Endothelial cell of umbilical vein (primary cell): ENCODE data around the gene KLHL30. TPM values are rescaled to one million over a fixed set of nuclear protein-coding genes. Genes with fewer than 3 reads are reported as not detected.
A peak's percentile ranks its signal among the peaks of the same experiment; 100 is the strongest.

Source experiments
- BruUV-seq: library from RNA; stranded (reverse); fragments of 400-500 nt; replicated peaks from 2 replicates; lab custom pipeline; 2021; lab: Mats Ljungman, UMichigan
- CTCF ChIA-PET: fragments of 300-600, 350-600 bp; sonication (Branson Sonifier 250); formaldehyde crosslinking; loops from one replicate; lab custom pipeline; 2021; ENCODE audit warnings: antibody characterized with exemption, inconsistent platforms; lab: Charles Lee
- POLR2A ChIA-PET: fragments of 300-600, 350-600 bp; sonication (Branson Sonifier 250); formaldehyde crosslinking; loops from one replicate; lab custom pipeline; 2021; ENCODE audit warnings: antibody characterized with exemption, inconsistent platforms; lab: Charles Lee
- DNase-seq: peaks from one replicate; pipeline ENCODE4 v3.0.0-alpha.2; 2011; ENCODE audit warnings: low read depth, low spot score
- FAIRE-seq: peaks from 2 replicates; lab custom pipeline; 2011; peaks lifted over from hg19 to GRCh38; lab: Jason Lieb, UNC
- H2AFZ ChIP-seq: 2 replicates; pipeline ENCODE4 v1.6.0; 2012; ENCODE audit warnings: low read depth, low read length, control low read depth, inconsistent platforms
- H3K27ac ChIP-seq: 2 replicates; pipeline ENCODE4 v1.5.1; 2011; ENCODE audit warnings: low read depth, mild to moderate bottlenecking, control low read depth, low read length, moderate library complexity; ENCODE audit not compliant: insufficient read depth
- H3K27me3 ChIP-seq, 2 experiments: 2 replicates each; pipeline versions ENCODE4 v1.6.0 to v1.6.1; 2011; ENCODE audit warnings: low read length in 2 of 2, mixed read lengths in 1 of 2; ENCODE audit not compliant: control insufficient read depth in 2 of 2, insufficient read depth in 2 of 2
- H3K36me3 ChIP-seq, 2 experiments: 2 replicates in 1 of 2; 3 replicates in 1 of 2; pipeline ENCODE4 v1.5.1; 2011; ENCODE audit warnings: low read length in 2 of 2, mild to moderate bottlenecking in 1 of 2, moderate library complexity in 1 of 2; ENCODE audit not compliant: control insufficient read depth in 2 of 2, insufficient read depth in 2 of 2; ENCODE audit errors: extremely low read depth in 1 of 2
- H3K4me1 ChIP-seq: 3 replicates; pipeline ENCODE4 v1.5.1; 2011; ENCODE audit warnings: mild to moderate bottlenecking, low read length; ENCODE audit not compliant: control insufficient read depth, insufficient read depth; ENCODE audit errors: extremely low read depth
- H3K4me2 ChIP-seq: 2 replicates; pipeline ENCODE4 v1.6.1; 2011; ENCODE audit warnings: low read length, control low read depth, mixed read lengths; ENCODE audit not compliant: insufficient read depth
- H3K4me3 ChIP-seq, 3 experiments: fragments of 200-600 bp in 1 of 3; sonication (generic), shearing (Covaris generic) in 1 of 3; replicated peaks in 1 of 3; 2 replicates each; pipeline ENCODE4 v1.5.1; 2011 to 2016; ENCODE audit warnings: control low read depth in 3 of 3, low read length in 3 of 3, mild to moderate bottlenecking in 2 of 3, inconsistent platforms in 1 of 3, low read depth in 1 of 3, moderate library complexity in 1 of 3; ENCODE audit not compliant: insufficient read depth in 1 of 3
- H3K79me2 ChIP-seq: 2 replicates; pipeline ENCODE4 v1.6.0; 2012; ENCODE audit warnings: low read length, inconsistent platforms; ENCODE audit not compliant: control insufficient read depth, insufficient read depth
- H3K9ac ChIP-seq: replicated peaks from 2 replicates; pipeline ENCODE3; 2011; ENCODE audit warnings: low read length, control low read depth; ENCODE audit not compliant: insufficient read depth; ENCODE audit errors: extremely low read depth
- H3K9me1 ChIP-seq: replicated peaks from 3 replicates; pipeline ENCODE4 v1.6.0; 2011; ENCODE audit warnings: mild to moderate bottlenecking, low read length; ENCODE audit not compliant: control insufficient read depth, insufficient read depth; ENCODE audit errors: extremely low read depth
- H3K9me3 ChIP-seq: replicated peaks from 2 replicates; pipeline ENCODE4 v1.5.1; 2012; ENCODE audit warnings: low read length, inconsistent platforms; ENCODE audit not compliant: control insufficient read depth, insufficient read depth
- H4K20me1 ChIP-seq: replicated peaks from 2 replicates; pipeline ENCODE3; 2011; ENCODE audit warnings: mild to moderate bottlenecking, low read length; ENCODE audit not compliant: control insufficient read depth, insufficient read depth; ENCODE audit errors: extremely low read depth
- CTCF ChIP-seq, 2 donors: IDR thresholded peaks; 1 replicate in 1 of 2; 2 replicates in 1 of 2; pipeline ENCODE4 v1.5.1; 2011; ENCODE audit warnings: low read length in 2 of 2, mild to moderate bottlenecking in 2 of 2, moderate library complexity in 2 of 2, control low read depth in 1 of 2, inconsistent platforms in 1 of 2, low read depth in 1 of 2; ENCODE audit not compliant: insufficient read depth in 1 of 2; ENCODE audit errors: extremely low read depth in 1 of 2
- EZH2 ChIP-seq: IDR thresholded peaks from 2 replicates; pipeline ENCODE4 v1.6.1; 2012; ENCODE audit warnings: borderline replicate concordance, low read depth, mild to moderate bottlenecking, moderate library complexity, low read length, inconsistent platforms; ENCODE audit not compliant: severe bottlenecking
- FOS ChIP-seq: IDR thresholded peaks from 2 replicates; pipeline ENCODE4 v1.6.1; 2011; ENCODE audit warnings: mild to moderate bottlenecking, low read length, moderate library complexity, borderline replicate concordance; ENCODE audit not compliant: insufficient read depth
- GATA2 ChIP-seq: IDR thresholded peaks from 2 replicates; pipeline ENCODE4 v1.7.0; 2011; ENCODE audit warnings: low read depth, mild to moderate bottlenecking, moderate library complexity, mixed read lengths, low read length; ENCODE audit not compliant: insufficient read length, insufficient read depth
- JUN ChIP-seq: IDR thresholded peaks from 2 replicates; pipeline ENCODE4 v1.6.1; 2011; ENCODE audit warnings: borderline replicate concordance, low read depth; ENCODE audit not compliant: insufficient read length, insufficient read depth
- MAX ChIP-seq: IDR thresholded peaks from 2 replicates; pipeline ENCODE4 v1.6.1; 2011; ENCODE audit not compliant: insufficient read depth, insufficient read length
- MYC ChIP-seq: IDR thresholded peaks from one replicate; pipeline ENCODE4 v1.6.1; 2011; ENCODE audit warnings: mild to moderate bottlenecking, low read depth, low read length
- POLR2A ChIP-seq: IDR thresholded peaks from 2 replicates; pipeline ENCODE4 v1.6.1; 2012; ENCODE audit warnings: low read depth, mild to moderate bottlenecking, control low read depth, low read length
- POLR2AphosphoS5 ChIP-seq: IDR thresholded peaks from 2 replicates; pipeline ENCODE4 v1.6.1; 2012; ENCODE audit warnings: low read depth, mild to moderate bottlenecking, control low read depth, low read length, moderate library complexity; ENCODE audit not compliant: insufficient read depth
- dilution Hi-C: fragments of 300-500 bp; cut with MboI; formaldehyde crosslinking; loops from one replicate; pipeline ENCODE4 v1.15.0; 2019; ENCODE audit warnings: low sequenced_read_pairs; ENCODE audit not compliant: extremely low pct_ligation_motif_present
- intact Hi-C: fragments of 100-400 bp; cut with micrococcal nuclease; formaldehyde crosslinking; loops from one replicate; pipeline ENCODE4 v1.10.0; 2022
- polyA plus RNA-seq, 4 experiments: library from polyadenylated mRNA; depleted of rRNA in 3 of 4; stranded (reverse) in 3 of 4; unstranded in 1 of 4; fragments of >200 nt; gene quantifications; 2 replicates each; pipeline versions ENCODE4 v1.2.1 to v1.2.3, GENCODE V29; 2011 to 2012; ENCODE audit warnings: missing spikeins in 1 of 4
- total RNA-seq: library from RNA; stranded (reverse); gene quantifications from 2 replicates; pipeline ENCODE4 v1.2.3, GENCODE V29; 2021

KLHL30 gene
- total and polyA plus RNA-seq, 2 donors (not counting 3 experiments of a cell fraction or from before 2014, with no cell fraction given): not detected

- Histone ChIP-seq H4K20me1 (no peaks in the 10 kb centered on the region), H3K9me3 (no peaks in the 10 kb centered on the region), H3K36me3 (peaks cover 10 to 22% of the 10 kb centered on the region in 2 experiments), H3K79me2 (no peaks in the 10 kb centered on the region), H3K27ac (peak overlapping the region; percentile 89), H3K4me2 (peak overlapping the region; percentile 14), H3K9me1 (no peaks in the 10 kb centered on the region), H3K9ac (peak overlapping the region; percentile 48), H3K4me1 (peaks cover 29% of the 10 kb centered on the region), H2AFZ (no peak overlapping the region), H3K4me3 (no peak overlapping the region), H3K27me3 (no peaks in the 10 kb centered on the region)
- intact Hi-C loops (loop anchor here (1.0 kb wide), 1 partner anchor 34 kb away; the partner anchor contains the start of gene ILKAP), dilution Hi-C loops (no loop called here)
- DNase-seq (peak; percentile 81), FAIRE-seq (peak; percentile 98)
- POLR2A ChIA-PET: interaction anchor here (1.1 kb wide), 1 partner anchor 61 kb away, joined by 3 read pairs; no protein-coding TSS in a partner anchor
- CTCF ChIA-PET: interaction anchor here (0.6 to 2.2 kb wide), 5 partner anchors 10 to 312 kb away, joined by 3 to 13 read pairs (median 5); partner anchors contain the start of gene ERFE
- TF ChIP-seq FOS (peak; percentile 73), MYC (no peak), GATA2 (no peak), CTCF (IDR thresholded peaks at IDR 0.05; ENCODE audit: extremely low read depth in 1 of 2, insufficient read depth in 1 of 2, low read depth in 1 of 2, low read length in 2 of 2) (no peak), EZH2 (no peak), POLR2AphosphoS5 (peak; percentile 46), MAX (no peak), JUN (peak; percentile 79), POLR2A (no peak)
- BruUV-seq: no TSS peak
Observed at GRCh38 chr2:238169708-238170251, 31.3 kb downstream of the KLHL30 start.
